Astrocyte of the cerebellum (primary cell): ENCODE results near the gene SLCO2B1.
A peak's percentile ranks its signal among the peaks of the same experiment; 100 is the strongest.

ENCODE experiments used
- DNase-seq: peaks from one replicate; pipeline ENCODE4 v3.0.0-alpha.2; 2011; ENCODE audit warnings: low read depth
- H3K4me3 ChIP-seq: 2 replicates; pipeline ENCODE4 v1.5.1; 2011; ENCODE audit warnings: mild to moderate bottlenecking, low read depth, low read length, moderate library complexity
- in situ Hi-C: cut with HindIII; loops from 2 replicates; pipeline ENCODE4 v1.10.0; 2017; ENCODE audit warnings: low sequenced_read_pairs
- TF ChIP-seq, protein P1 (sequence below): IDR thresholded peaks from 2 replicates; pipeline ENCODE4 v1.5.1; 2012; ENCODE audit warnings: low read length, low read depth, moderate library complexity, mild to moderate bottlenecking; ENCODE audit errors: missing control alignments

The SLCO2B1 gene

DNA sequence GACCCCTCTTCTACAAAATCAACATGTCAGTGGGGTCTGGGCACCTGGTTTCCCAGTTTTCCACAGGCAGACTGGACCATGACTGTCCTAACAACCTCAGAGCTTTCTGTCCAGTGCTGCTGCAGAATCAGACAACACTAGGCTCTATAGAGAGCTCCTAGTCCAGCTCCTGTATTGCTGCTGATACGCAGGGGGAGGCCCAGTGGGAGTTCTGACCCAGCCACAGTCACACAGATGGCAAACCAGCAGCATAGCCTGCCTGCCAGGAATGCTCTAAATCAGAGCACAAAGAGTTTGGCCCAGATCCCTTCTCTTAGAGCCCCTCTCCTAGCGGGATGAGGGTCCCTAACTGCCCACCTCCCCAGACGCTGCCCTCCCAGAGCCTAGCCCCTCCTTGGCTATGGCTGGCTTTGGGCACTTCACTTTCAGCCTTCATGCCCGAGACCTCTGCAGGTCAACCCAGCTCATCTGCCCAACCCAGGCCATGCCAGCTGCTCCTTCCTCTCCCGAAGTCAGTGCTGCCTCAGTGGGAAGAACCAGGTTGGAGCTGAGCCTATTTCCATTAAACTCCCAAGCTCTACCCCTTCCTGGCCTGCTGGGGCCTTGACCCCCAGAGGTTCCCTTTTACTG lies 15.8 kb upstream of the SLCO2B1 start:
- in situ Hi-C loops, result no loop called here
- TF ChIP-seq, protein P1, sequence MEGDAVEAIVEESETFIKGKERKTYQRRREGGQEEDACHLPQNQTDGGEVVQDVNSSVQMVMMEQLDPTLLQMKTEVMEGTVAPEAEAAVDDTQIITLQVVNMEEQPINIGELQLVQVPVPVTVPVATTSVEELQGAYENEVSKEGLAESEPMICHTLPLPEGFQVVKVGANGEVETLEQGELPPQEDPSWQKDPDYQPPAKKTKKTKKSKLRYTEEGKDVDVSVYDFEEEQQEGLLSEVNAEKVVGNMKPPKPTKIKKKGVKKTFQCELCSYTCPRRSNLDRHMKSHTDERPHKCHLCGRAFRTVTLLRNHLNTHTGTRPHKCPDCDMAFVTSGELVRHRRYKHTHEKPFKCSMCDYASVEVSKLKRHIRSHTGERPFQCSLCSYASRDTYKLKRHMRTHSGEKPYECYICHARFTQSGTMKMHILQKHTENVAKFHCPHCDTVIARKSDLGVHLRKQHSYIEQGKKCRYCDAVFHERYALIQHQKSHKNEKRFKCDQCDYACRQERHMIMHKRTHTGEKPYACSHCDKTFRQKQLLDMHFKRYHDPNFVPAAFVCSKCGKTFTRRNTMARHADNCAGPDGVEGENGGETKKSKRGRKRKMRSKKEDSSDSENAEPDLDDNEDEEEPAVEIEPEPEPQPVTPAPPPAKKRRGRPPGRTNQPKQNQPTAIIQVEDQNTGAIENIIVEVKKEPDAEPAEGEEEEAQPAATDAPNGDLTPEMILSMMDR, result no peak
- no peak for DNase-seq
- H3K4me3 ChIP-seq, result no peak overlapping the region

DNA sequence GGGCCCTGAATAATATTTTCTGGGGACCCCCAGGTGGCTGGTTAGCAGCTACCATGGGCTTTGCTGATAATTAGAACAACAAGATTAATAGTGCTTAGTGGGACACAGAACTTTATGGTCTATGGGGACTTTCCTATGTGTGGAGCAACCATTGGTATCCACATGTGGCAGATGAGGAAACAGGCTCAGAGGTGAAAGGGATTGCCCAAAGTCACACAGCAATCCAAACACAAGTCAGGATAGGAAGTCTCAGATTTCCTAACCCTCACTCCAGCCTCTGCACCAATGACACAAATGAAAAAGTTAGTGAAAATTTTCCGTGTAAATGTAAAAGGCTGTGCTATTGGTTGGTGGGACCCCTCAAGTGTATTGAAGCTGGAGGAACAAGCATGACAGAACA lies 15.3 kb upstream of the SLCO2B1 start:
- no peak for DNase-seq

DNA sequence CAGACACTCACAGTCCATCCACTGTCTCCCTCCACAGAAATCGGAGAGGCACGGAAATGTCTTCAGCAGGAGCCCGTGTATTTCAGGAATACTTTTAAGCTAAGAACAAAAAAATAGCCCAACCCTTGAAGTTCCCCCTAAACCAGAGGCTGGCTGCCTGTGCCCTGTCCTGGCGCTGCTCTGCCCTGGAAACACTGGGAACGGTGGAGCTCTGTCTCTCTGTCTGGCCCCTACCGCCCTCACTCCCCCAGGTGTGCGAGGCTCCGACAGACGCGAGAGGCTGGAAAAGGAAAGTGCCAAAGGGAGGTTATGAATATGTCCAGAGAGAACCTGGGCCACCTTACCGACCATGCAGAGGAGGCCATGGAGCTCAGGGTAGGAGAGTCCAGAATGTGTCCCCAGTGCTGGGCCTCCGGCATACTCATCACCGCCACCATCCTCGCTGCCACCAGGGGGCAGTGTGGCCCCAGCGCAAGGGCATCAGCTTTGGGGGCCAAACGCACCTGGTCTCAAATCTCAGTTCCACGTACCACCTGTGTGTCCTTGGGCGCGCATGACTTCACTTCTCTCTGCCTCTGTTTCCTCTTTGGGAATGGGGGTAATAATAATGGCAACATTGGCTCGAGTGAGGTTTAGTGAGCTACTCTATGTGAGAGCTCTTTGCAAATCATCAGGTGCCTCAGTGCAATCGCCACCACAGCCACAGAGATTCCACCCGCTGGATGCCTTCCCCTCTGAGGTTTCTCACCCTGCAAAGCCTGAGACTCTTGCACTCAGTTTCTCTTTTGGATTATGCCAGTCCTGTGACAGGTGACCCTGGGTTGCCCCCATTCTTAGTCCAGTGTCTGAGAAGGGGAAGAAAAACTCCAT lies 10.4 kb upstream of the SLCO2B1 start:
- H3K4me3 ChIP-seq, result no peak overlapping the region
- in situ Hi-C loops, result no loop called here

More for the DNA sequence above, 15.3 kb upstream of the SLCO2B1 start:
- no peak overlapping the region for H3K4me3 ChIP-seq
- in situ Hi-C loops, result no loop called here
- TF ChIP-seq, protein P1, result no peak

DNA sequence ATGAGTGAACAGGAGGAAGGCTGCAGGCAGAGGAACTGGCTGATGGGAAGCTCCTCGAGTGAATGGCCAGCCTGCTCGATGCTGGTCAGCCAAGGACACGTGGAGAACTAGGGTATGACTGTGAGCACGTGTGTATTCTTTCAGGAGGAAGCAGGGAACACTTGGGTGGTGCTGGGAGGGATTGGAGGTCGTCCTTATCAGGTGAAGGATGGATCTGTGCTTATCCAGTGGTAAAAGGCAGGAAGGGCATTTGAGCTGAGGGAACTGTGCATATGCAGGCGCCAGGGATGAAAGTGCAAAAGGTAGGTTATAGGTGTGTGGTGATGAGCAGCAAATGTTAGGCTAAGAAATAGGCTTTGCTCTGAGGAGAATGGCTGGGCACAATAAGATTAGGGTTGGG lies 9.7 kb upstream of the SLCO2B1 start:
- no peak overlapping the region for H3K4me3 ChIP-seq
- TF ChIP-seq, protein P1, result no peak
- no peak for DNase-seq
- in situ Hi-C loops, result no loop called here

More for the DNA sequence above, 10.4 kb upstream of the SLCO2B1 start:
- TF ChIP-seq, protein P1, result peak; percentile 91
- DNase-seq, result no peak

DNA sequence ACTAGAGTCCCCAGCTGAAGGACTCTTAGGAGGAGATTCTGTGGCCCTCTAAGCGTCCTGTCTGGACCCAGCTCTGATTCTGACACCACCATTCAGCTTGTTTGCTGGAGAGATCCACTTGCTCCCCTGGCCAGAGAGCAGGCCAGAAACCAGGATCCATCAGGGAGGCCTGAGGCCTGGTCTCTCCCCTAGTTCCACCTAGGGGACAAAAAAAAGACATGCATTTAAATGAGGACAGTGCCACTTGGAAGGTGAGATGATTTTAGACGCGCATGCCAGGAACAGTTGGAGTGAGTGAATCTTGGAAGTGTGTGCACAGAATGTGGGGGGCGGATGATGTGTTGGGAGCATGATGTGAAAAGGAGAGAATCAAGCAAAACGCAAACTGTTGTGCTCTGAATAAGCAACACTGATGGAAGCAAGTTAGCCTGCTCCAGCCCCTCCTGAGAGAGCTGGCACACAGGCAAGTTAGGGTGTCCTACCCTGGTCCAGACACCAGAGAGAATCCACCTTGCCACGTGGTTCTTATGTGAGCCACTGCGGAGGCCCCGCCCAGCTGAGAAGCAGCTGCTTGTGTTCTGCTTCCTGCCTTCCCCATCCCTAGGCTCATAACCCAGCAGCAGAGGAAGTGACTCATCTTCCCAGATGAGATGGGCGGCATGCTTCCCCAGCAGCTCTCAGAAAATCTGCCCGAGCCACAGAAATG lies 8.0 kb upstream of the SLCO2B1 start:
- TF ChIP-seq, protein P1, result no peak
- in situ Hi-C loops, result no loop called here
- no peak overlapping the region for H3K4me3 ChIP-seq
- DNase-seq, result peak; percentile 73

DNA sequence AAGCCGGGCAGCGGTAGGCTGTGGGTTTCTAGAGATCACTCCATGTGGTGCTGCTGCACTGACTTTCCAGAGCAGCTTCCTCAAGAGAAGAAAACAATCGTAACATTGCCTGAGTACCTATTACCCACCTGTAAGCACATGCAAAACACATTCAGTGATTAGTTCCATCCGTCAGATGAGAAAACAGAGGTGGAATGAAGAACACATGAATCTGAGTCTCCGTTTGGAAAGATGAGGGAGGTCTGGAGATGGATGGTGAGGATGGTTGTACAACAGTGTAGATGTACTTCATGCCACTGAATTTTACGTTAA lies 7.5 kb upstream of the SLCO2B1 start:
- in situ Hi-C loops, result no loop called here
- H3K4me3 ChIP-seq, result no peak overlapping the region
- TF ChIP-seq, protein P1, result no peak

More for the DNA sequence above, 7.5 kb upstream of the SLCO2B1 start:
- no peak for DNase-seq
